Neural cell (in vitro differentiated cells): Measurements from ENCODE around the gene AGPAT1. TPM values are rescaled to one million over a fixed set of nuclear protein-coding genes. Genes with fewer than 3 reads are reported as not detected.
"Not testable (repeated sequence)": the region's sequence is repeated elsewhere in the genome, so short reads cannot be mapped to it uniquely, and the experiment has no call there.

Source experiments
- H2AFZ ChIP-seq: fragments of 200-600, 300-800 bp; sonication (generic), shearing (Covaris generic); 2 replicates; pipeline ENCODE4 v1.6.0; 2014; ENCODE audit warnings: low read depth, mild to moderate bottlenecking, antibody characterized with exemption, low read length, moderate library complexity
- H3F3A ChIP-seq: fragments of 200-600 bp; shearing (Covaris generic); 2 replicates; pipeline ENCODE4 v1.6.1; 2016; ENCODE audit warnings: mild to moderate bottlenecking, moderate library complexity, mixed read lengths, antibody characterized with exemption, low read length; ENCODE audit not compliant: insufficient read depth, poor library complexity, severe bottlenecking
- H3K27ac ChIP-seq: fragments of 200-600, 300-800 bp; sonication (generic), shearing (Covaris generic); 2 replicates; pipeline ENCODE4 v1.5.1; 2014; ENCODE audit warnings: mild to moderate bottlenecking, low read length, moderate library complexity
- H3K27me3 ChIP-seq: fragments of 300-800, 200-600 bp; sonication (generic), shearing (Covaris generic); 2 replicates; pipeline ENCODE4 v1.6.0; 2014; ENCODE audit warnings: mild to moderate bottlenecking, low read depth, low read length, moderate library complexity; ENCODE audit not compliant: insufficient read depth
- H3K36me3 ChIP-seq: fragments of 300-800, 200-600 bp; sonication (generic), shearing (Covaris generic); 2 replicates; pipeline ENCODE4 v1.5.1; 2014; ENCODE audit warnings: mild to moderate bottlenecking, antibody characterized with exemption, low read length, moderate library complexity; ENCODE audit not compliant: insufficient read depth
- H3K4me2 ChIP-seq: fragments of 300-800, 200-600 bp; sonication (generic), shearing (Covaris generic); 2 replicates; pipeline ENCODE4 v1.6.0; 2014; ENCODE audit warnings: mild to moderate bottlenecking, low read length
- H3K4me3 ChIP-seq: fragments of 300-800, 200-600 bp; sonication (generic), shearing (Covaris generic); 2 replicates; pipeline ENCODE4 v1.5.1; 2014; ENCODE audit warnings: mild to moderate bottlenecking, low read length, moderate library complexity
- H3K79me2 ChIP-seq: fragments of 200-600 bp; shearing (Covaris generic); replicated peaks from 2 replicates; pipeline ENCODE4 v1.6.0; 2014; ENCODE audit warnings: mild to moderate bottlenecking, low read length, moderate library complexity; ENCODE audit not compliant: insufficient read depth
- H3K9ac ChIP-seq: fragments of 300-800, 200-600 bp; sonication (generic), shearing (Covaris generic); 2 replicates; pipeline ENCODE4 v1.6.1; 2016; ENCODE audit warnings: mild to moderate bottlenecking, low read length, mixed read lengths
- H3K9me2 ChIP-seq: fragments of 200-600 bp; shearing (Covaris generic); 2 replicates; pipeline ENCODE4 v1.6.1; 2016; ENCODE audit warnings: mild to moderate bottlenecking, low read length, mixed read lengths; ENCODE audit not compliant: insufficient read depth
- H3K9me3 ChIP-seq: fragments of 200-600, 300-800 bp; sonication (generic), shearing (Covaris generic); 2 replicates; pipeline ENCODE4 v1.6.1; 2016; ENCODE audit warnings: mild to moderate bottlenecking, mixed run types, low read length, moderate library complexity, mixed read lengths
- H4K20me1 ChIP-seq: fragments of 200-600 bp; shearing (Covaris generic); 2 replicates; pipeline ENCODE4 v1.6.1; 2016; ENCODE audit warnings: mild to moderate bottlenecking, mixed run types; ENCODE audit not compliant: insufficient read depth
- CTCF ChIP-seq: fragments of 450-650 bp; IDR thresholded peaks from 2 replicates; pipeline ENCODE4 v1.5.1; 2014; ENCODE audit warnings: antibody characterized with exemption, mild to moderate bottlenecking, moderate library complexity; ENCODE audit not compliant: poor library complexity, severe bottlenecking
- EP300 ChIP-seq: fragments of 450-650 bp; conservative IDR thresholded peaks from 2 replicates; pipeline ENCODE4 v1.6.1; 2014; ENCODE audit warnings: antibody characterized with exemption, mild to moderate bottlenecking, moderate library complexity; ENCODE audit not compliant: poor library complexity, severe bottlenecking
- EZH2 ChIP-seq: fragments of 200-600, 300-800 bp; shearing (Covaris generic), sonication (generic); IDR thresholded peaks from 2 replicates; pipeline ENCODE4 v1.6.1; 2014; ENCODE audit warnings: antibody characterized with exemption, low read length, borderline replicate concordance, mild to moderate bottlenecking; ENCODE audit not compliant: insufficient read depth, poor library complexity, severe bottlenecking
- MXI1 ChIP-seq: fragments of 450-650 bp; conservative IDR thresholded peaks from 2 replicates; pipeline ENCODE4 v1.6.1; 2014; ENCODE audit warnings: antibody characterized with exemption, mild to moderate bottlenecking; ENCODE audit not compliant: poor library complexity, severe bottlenecking
- POLR2AphosphoS5 ChIP-seq: IDR thresholded peaks from 2 replicates; pipeline ENCODE4 v1.6.1; 2012
- RAD21 ChIP-seq: fragments of 450-650 bp; conservative IDR thresholded peaks from 2 replicates; pipeline ENCODE4 v1.6.1; 2014; ENCODE audit warnings: antibody characterized with exemption, mild to moderate bottlenecking, moderate library complexity
- REST ChIP-seq: IDR thresholded peaks from 2 replicates; pipeline ENCODE4 v1.6.1; 2012; ENCODE audit warnings: borderline replicate concordance
- SMC3 ChIP-seq: fragments of 450-650 bp; conservative IDR thresholded peaks from 2 replicates; pipeline ENCODE4 v1.6.1; 2014; ENCODE audit warnings: antibody characterized with exemption, mild to moderate bottlenecking, moderate library complexity; ENCODE audit not compliant: poor library complexity
- TAF1 ChIP-seq: IDR thresholded peaks from 2 replicates; pipeline ENCODE4 v1.6.1; 2012; ENCODE audit warnings: low read depth
- polyA plus RNA-seq: library from polyadenylated mRNA; depleted of rRNA; stranded (reverse); fragments of >200 nt; gene quantifications from 2 replicates; pipeline ENCODE4 v1.2.3, GENCODE V29; 2014

AGPAT1 gene
- polyA plus RNA-seq, 1 donor from 2014 or later = 24.7 TPM

- Histone ChIP-seq H3K9me2 (no peaks in the 10 kb centered on the region), H3K9ac (peak overlapping the region; percentile 94), H4K20me1 (no peaks in the 10 kb centered on the region), H3K79me2 (peaks cover 17% of the 10 kb centered on the region), H3K36me3 (no peaks in the 10 kb centered on the region), H3K4me2 (peak overlapping the region; percentile 89), H3K27me3 (no peaks in the 10 kb centered on the region), H3K27ac (peak overlapping the region; percentile 91), H3K9me3 (no peaks in the 10 kb centered on the region), H3K4me3 (peak overlapping the region; percentile 75), H3F3A (no peaks in the 10 kb centered on the region), H2AFZ (no peak overlapping the region)
- TF ChIP-seq MXI1 (no peak), SMC3 (no peak), CTCF (no peak), RAD21 (no peak), EP300 (no peak), POLR2AphosphoS5 (no peak), TAF1 (no peak), EZH2 (no peak), REST (no peak)
These were observed 12.6 kb upstream of the AGPAT1 start for GRCh38 chr6:32188381-32189068.

- not testable (repeated sequence) for H3K4me2 ChIP-seq, H2AFZ ChIP-seq
These were observed 12.0 kb upstream of the AGPAT1 start for GRCh38 chr6:32187725-32188380.

More at GRCh38 chr6:32187725-32188380, 12.0 kb upstream of the AGPAT1 start:
- not testable (repeated sequence) for H3K27me3 ChIP-seq, H4K20me1 ChIP-seq, H3K9me2 ChIP-seq, H3K27ac ChIP-seq, H3K9me3 ChIP-seq, H3K9ac ChIP-seq, H3F3A ChIP-seq, H3K36me3 ChIP-seq
- H3K79me2 ChIP-seq = peaks cover 17% of the 10 kb centered on the region
- H3K4me3 ChIP-seq = peak overlapping the region; percentile 75
